ENCODE results near the gene NPBWR2. TPM values are rescaled to one million over a fixed set of nuclear protein-coding genes. Genes with fewer than 3 reads are reported as not detected.

The NPBWR2 gene
- total and polyA plus RNA-seq, 2 donors (not counting 3 experiments of a cell fraction or from before 2014, with no cell fraction given), result not detected

GRCh38 chr20:64154590-64155257 is 47.4 kb upstream of the NPBWR2 start:
- POLR2A ChIA-PET, result no interaction called here
- intact Hi-C loops (cut with micrococcal nuclease) (no loop called here), dilution Hi-C loops (cut with MboI; ENCODE audit: extremely low pct_ligation_motif_present, low sequenced_read_pairs) (no loop called here)
- H3K9me3 ChIP-seq (replicated peaks; ENCODE audit: control insufficient read depth, insufficient read depth, low read length), result no peaks in the 10 kb centered on the region
- no peaks in the 10 kb centered on the region for H3K36me3 ChIP-seq (ENCODE audit: control insufficient read depth in 2 of 2, extremely low read depth in 1 of 2, insufficient read depth in 2 of 2, low read length in 2 of 2)
- FAIRE-seq (no peak), DNase-seq (ENCODE audit: low read depth, low spot score) (no peak)
- H4K20me1 ChIP-seq (replicated peaks; ENCODE audit: control insufficient read depth, extremely low read depth, insufficient read depth, low read length), result no peaks in the 10 kb centered on the region
- no peak overlapping the region for H3K4me2 ChIP-seq (ENCODE audit: insufficient read depth, low read length)
- no peaks in the 10 kb centered on the region for H3K79me2 ChIP-seq (ENCODE audit: control insufficient read depth, insufficient read depth, low read length)
- H3K9me1 ChIP-seq (replicated peaks; ENCODE audit: control insufficient read depth, extremely low read depth, insufficient read depth, low read length), result no peaks in the 10 kb centered on the region
- H3K4me3 ChIP-seq (replicated peaks in 1 of 3; ENCODE audit: insufficient read depth in 1 of 3, low read depth in 1 of 3, low read length in 3 of 3), result no peak overlapping the region
- CTCF ChIA-PET, result no interaction called here
- H3K27me3 ChIP-seq (ENCODE audit: control insufficient read depth in 2 of 2, insufficient read depth in 2 of 2, low read length in 2 of 2), result no peaks in the 10 kb centered on the region
- H2AFZ ChIP-seq (ENCODE audit: low read depth, low read length), result no peak overlapping the region
- no TSS peak for BruUV-seq (replicated peaks)
- H3K4me1 ChIP-seq (ENCODE audit: control insufficient read depth, extremely low read depth, insufficient read depth, low read length), result no peaks in the 10 kb centered on the region
- H3K27ac ChIP-seq (ENCODE audit: insufficient read depth, low read depth, low read length), result no peak overlapping the region
- TF ChIP-seq MAX (IDR thresholded peaks at IDR 0.05; ENCODE audit: insufficient read depth, insufficient read length) (no peak), POLR2AphosphoS5 (IDR thresholded peaks at IDR 0.05; ENCODE audit: insufficient read depth, low read depth, low read length) (no peak), MYC (IDR thresholded peaks at IDR 0.05; ENCODE audit: low read depth, low read length) (no peak), FOS (IDR thresholded peaks at IDR 0.05; ENCODE audit: borderline replicate concordance, insufficient read depth, low read length) (no peak), CTCF (IDR thresholded peaks at IDR 0.05; ENCODE audit: extremely low read depth in 1 of 2, insufficient read depth in 1 of 2, low read depth in 1 of 2, low read length in 2 of 2) (no peak), POLR2A (IDR thresholded peaks at IDR 0.05; ENCODE audit: low read depth, low read length) (no peak), JUN (IDR thresholded peaks at IDR 0.05; ENCODE audit: borderline replicate concordance, insufficient read depth, insufficient read length, low read depth) (no peak), EZH2 (IDR thresholded peaks at IDR 0.05; ENCODE audit: borderline replicate concordance, low read depth, low read length, severe bottlenecking) (no peak), GATA2 (IDR thresholded peaks at IDR 0.05; ENCODE audit: insufficient read depth, insufficient read length, low read depth, low read length) (no peak)
- no peak overlapping the region for H3K9ac ChIP-seq (replicated peaks; ENCODE audit: extremely low read depth, insufficient read depth, low read length)
